ENCODE measurements around the gene CASP9. TPM values are rescaled to one million over a fixed set of nuclear protein-coding genes. Genes with fewer than 3 reads are reported as not detected.

The CASP9 gene
- total and polyA plus RNA-seq, 2 experiments from 2014 or later: 7.7 to 25.0 TPM

DNA sequence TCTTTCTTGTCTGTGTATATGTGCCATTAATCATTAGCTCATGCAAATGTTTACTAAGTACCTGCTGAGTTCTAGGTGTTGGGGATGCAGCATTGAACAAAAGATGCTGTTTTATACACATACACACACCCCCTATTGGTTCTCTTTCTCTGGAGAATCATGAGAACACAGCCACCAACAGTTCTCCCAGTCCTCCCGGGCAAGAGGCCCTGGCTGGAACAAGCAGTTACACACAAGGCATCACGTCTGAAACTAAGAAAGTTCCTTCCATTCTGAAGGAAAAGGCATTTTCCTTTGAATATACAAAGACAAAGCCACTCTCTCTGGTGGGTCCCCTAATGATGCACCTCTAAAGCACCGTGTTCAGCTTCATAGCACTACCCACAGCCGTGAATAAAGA lies 10.8 kb downstream of the CASP9 start:
- ATAC-seq: no peak
- TF ChIP-seq ZNF331 (CRISPR knock-in tag; IDR thresholded peaks at IDR 0.05; ENCODE audit: low read depth): no peak
- TF ChIP-seq EZH2phosphoT487 (IDR thresholded peaks at IDR 0.05; ENCODE audit: unreplicated experiment): no peak
- no peak for TF ChIP-seq JUNB (IDR thresholded peaks at IDR 0.05; ENCODE audit: unreplicated experiment)
- TF ChIP-seq, protein P1, sequence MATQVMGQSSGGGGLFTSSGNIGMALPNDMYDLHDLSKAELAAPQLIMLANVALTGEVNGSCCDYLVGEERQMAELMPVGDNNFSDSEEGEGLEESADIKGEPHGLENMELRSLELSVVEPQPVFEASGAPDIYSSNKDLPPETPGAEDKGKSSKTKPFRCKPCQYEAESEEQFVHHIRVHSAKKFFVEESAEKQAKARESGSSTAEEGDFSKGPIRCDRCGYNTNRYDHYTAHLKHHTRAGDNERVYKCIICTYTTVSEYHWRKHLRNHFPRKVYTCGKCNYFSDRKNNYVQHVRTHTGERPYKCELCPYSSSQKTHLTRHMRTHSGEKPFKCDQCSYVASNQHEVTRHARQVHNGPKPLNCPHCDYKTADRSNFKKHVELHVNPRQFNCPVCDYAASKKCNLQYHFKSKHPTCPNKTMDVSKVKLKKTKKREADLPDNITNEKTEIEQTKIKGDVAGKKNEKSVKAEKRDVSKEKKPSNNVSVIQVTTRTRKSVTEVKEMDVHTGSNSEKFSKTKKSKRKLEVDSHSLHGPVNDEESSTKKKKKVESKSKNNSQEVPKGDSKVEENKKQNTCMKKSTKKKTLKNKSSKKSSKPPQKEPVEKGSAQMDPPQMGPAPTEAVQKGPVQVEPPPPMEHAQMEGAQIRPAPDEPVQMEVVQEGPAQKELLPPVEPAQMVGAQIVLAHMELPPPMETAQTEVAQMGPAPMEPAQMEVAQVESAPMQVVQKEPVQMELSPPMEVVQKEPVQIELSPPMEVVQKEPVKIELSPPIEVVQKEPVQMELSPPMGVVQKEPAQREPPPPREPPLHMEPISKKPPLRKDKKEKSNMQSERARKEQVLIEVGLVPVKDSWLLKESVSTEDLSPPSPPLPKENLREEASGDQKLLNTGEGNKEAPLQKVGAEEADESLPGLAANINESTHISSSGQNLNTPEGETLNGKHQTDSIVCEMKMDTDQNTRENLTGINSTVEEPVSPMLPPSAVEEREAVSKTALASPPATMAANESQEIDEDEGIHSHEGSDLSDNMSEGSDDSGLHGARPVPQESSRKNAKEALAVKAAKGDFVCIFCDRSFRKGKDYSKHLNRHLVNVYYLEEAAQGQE (IDR thresholded peaks at IDR 0.05; ENCODE audit: unreplicated experiment): no peak
- TF ChIP-seq, protein P2, sequence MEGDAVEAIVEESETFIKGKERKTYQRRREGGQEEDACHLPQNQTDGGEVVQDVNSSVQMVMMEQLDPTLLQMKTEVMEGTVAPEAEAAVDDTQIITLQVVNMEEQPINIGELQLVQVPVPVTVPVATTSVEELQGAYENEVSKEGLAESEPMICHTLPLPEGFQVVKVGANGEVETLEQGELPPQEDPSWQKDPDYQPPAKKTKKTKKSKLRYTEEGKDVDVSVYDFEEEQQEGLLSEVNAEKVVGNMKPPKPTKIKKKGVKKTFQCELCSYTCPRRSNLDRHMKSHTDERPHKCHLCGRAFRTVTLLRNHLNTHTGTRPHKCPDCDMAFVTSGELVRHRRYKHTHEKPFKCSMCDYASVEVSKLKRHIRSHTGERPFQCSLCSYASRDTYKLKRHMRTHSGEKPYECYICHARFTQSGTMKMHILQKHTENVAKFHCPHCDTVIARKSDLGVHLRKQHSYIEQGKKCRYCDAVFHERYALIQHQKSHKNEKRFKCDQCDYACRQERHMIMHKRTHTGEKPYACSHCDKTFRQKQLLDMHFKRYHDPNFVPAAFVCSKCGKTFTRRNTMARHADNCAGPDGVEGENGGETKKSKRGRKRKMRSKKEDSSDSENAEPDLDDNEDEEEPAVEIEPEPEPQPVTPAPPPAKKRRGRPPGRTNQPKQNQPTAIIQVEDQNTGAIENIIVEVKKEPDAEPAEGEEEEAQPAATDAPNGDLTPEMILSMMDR (conservative IDR thresholded peaks at IDR 0.05; ENCODE audit: low read depth in 2 of 2): no peak
- no peak for TF ChIP-seq STAT1 (IDR thresholded peaks at IDR 0.05; ENCODE audit: unreplicated experiment)
- TF ChIP-seq, protein P3, sequence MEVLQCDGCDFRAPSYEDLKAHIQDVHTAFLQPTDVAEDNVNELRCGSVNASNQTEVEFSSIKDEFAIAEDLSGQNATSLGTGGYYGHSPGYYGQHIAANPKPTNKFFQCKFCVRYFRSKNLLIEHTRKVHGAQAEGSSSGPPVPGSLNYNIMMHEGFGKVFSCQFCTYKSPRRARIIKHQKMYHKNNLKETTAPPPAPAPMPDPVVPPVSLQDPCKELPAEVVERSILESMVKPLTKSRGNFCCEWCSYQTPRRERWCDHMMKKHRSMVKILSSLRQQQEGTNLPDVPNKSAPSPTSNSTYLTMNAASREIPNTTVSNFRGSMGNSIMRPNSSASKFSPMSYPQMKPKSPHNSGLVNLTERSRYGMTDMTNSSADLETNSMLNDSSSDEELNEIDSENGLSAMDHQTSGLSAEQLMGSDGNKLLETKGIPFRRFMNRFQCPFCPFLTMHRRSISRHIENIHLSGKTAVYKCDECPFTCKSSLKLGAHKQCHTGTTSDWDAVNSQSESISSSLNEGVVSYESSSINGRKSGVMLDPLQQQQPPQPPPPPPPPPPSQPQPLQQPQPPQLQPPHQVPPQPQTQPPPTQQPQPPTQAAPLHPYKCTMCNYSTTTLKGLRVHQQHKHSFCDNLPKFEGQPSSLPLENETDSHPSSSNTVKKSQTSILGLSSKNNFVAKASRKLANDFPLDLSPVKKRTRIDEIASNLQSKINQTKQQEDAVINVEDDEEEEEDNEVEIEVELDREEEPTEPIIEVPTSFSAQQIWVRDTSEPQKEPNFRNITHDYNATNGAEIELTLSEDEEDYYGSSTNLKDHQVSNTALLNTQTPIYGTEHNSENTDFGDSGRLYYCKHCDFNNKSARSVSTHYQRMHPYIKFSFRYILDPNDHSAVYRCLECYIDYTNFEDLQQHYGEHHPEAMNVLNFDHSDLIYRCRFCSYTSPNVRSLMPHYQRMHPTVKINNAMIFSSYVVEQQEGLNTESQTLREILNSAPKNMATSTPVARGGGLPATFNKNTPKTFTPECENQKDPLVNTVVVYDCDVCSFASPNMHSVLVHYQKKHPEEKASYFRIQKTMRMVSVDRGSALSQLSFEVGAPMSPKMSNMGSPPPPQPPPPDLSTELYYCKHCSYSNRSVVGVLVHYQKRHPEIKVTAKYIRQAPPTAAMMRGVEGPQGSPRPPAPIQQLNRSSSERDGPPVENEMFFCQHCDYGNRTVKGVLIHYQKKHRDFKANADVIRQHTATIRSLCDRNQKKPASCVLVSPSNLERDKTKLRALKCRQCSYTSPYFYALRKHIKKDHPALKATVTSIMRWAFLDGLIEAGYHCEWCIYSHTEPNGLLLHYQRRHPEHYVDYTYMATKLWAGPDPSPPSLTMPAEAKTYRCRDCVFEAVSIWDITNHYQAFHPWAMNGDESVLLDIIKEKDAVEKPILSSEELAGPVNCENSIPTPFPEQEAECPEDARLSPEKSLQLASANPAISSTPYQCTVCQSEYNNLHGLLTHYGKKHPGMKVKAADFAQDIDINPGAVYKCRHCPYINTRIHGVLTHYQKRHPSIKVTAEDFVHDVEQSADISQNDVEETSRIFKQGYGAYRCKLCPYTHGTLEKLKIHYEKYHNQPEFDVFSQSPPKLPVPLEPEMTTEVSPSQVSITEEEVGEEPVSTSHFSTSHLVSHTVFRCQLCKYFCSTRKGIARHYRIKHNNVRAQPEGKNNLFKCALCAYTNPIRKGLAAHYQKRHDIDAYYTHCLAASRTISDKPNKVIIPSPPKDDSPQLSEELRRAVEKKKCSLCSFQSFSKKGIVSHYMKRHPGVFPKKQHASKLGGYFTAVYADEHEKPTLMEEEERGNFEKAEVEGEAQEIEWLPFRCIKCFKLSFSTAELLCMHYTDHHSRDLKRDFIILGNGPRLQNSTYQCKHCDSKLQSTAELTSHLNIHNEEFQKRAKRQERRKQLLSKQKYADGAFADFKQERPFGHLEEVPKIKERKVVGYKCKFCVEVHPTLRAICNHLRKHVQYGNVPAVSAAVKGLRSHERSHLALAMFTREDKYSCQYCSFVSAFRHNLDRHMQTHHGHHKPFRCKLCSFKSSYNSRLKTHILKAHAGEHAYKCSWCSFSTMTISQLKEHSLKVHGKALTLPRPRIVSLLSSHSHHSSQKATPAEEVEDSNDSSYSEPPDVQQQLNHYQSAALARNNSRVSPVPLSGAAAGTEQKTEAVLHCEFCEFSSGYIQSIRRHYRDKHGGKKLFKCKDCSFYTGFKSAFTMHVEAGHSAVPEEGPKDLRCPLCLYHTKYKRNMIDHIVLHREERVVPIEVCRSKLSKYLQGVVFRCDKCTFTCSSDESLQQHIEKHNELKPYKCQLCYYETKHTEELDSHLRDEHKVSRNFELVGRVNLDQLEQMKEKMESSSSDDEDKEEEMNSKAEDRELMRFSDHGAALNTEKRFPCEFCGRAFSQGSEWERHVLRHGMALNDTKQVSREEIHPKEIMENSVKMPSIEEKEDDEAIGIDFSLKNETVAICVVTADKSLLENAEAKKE (CRISPR knock-in tag; IDR thresholded peaks at IDR 0.05): no peak
- no peak overlapping the region for H3K27ac Mint-ChIP-seq

More for the DNA sequence above, 10.8 kb downstream of the CASP9 start:
- Mint-ChIP-seq H3K9me3 (no peaks in the 10 kb centered on the region), H3K4me3 (no peak overlapping the region), H3K4me1 (peaks cover 30% of the 10 kb centered on the region), H3K27me3 (ENCODE audit: insufficient read depth, low read depth, poor library complexity) (peaks cover 8% of the 10 kb centered on the region), H3K36me3 (ENCODE audit: low read depth) (peaks cover 30% of the 10 kb centered on the region)
- Histone ChIP-seq H3K79me2 (replicated peaks; ENCODE audit: insufficient read depth) (peaks cover 4% of the 10 kb centered on the region; the same call in 1 of the 2 replicates), H3K4me3 (no peak overlapping the region), H4K20me1 (replicated peaks; ENCODE audit: insufficient read depth) (no peaks in the 10 kb centered on the region; the same call in 1 of the 2 replicates), H3F3A (replicated peaks; ENCODE audit: low read depth) (peaks cover 9% of the 10 kb centered on the region; the same call in 1 of the 2 replicates), H3K36me3 (ENCODE audit: insufficient read depth) (no peaks in the 10 kb centered on the region), H3K4me1 (ENCODE audit: insufficient read depth) (peaks cover 19% of the 10 kb centered on the region), H3K9me2 (ENCODE audit: insufficient read depth) (no peaks in the 10 kb centered on the region), H2AFZ (no peak overlapping the region), H3K4me2 (no peak overlapping the region), H3K27me3 (ENCODE audit: insufficient read depth) (no peaks in the 10 kb centered on the region), H3K27ac (ENCODE audit: low read depth) (no peak overlapping the region)
- DNase-seq (ENCODE audit: low spot score): no peak
